HG03442 (cell line): ENCODE data around the gene SNX14.
A peak's percentile ranks its signal among the peaks of the same experiment; 100 is the strongest.
"Not testable (repeated sequence)": the region's sequence is repeated elsewhere in the genome, so short reads cannot be mapped to it uniquely, and the experiment has no call there.

Experiments
- ATAC-seq: cut with Tn5 transposase; IDR thresholded peaks from one replicate; pipeline ENCODE4 v1.9.1; 2021; ENCODE audit warnings: mild to moderate bottlenecking, moderate library complexity; ENCODE audit not compliant: unreplicated experiment

SNX14 gene, protein sequence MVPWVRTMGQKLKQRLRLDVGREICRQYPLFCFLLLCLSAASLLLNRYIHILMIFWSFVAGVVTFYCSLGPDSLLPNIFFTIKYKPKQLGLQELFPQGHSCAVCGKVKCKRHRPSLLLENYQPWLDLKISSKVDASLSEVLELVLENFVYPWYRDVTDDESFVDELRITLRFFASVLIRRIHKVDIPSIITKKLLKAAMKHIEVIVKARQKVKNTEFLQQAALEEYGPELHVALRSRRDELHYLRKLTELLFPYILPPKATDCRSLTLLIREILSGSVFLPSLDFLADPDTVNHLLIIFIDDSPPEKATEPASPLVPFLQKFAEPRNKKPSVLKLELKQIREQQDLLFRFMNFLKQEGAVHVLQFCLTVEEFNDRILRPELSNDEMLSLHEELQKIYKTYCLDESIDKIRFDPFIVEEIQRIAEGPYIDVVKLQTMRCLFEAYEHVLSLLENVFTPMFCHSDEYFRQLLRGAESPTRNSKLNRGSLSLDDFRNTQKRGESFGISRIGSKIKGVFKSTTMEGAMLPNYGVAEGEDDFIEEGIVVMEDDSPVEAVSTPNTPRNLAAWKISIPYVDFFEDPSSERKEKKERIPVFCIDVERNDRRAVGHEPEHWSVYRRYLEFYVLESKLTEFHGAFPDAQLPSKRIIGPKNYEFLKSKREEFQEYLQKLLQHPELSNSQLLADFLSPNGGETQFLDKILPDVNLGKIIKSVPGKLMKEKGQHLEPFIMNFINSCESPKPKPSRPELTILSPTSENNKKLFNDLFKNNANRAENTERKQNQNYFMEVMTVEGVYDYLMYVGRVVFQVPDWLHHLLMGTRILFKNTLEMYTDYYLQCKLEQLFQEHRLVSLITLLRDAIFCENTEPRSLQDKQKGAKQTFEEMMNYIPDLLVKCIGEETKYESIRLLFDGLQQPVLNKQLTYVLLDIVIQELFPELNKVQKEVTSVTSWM

DNA sequence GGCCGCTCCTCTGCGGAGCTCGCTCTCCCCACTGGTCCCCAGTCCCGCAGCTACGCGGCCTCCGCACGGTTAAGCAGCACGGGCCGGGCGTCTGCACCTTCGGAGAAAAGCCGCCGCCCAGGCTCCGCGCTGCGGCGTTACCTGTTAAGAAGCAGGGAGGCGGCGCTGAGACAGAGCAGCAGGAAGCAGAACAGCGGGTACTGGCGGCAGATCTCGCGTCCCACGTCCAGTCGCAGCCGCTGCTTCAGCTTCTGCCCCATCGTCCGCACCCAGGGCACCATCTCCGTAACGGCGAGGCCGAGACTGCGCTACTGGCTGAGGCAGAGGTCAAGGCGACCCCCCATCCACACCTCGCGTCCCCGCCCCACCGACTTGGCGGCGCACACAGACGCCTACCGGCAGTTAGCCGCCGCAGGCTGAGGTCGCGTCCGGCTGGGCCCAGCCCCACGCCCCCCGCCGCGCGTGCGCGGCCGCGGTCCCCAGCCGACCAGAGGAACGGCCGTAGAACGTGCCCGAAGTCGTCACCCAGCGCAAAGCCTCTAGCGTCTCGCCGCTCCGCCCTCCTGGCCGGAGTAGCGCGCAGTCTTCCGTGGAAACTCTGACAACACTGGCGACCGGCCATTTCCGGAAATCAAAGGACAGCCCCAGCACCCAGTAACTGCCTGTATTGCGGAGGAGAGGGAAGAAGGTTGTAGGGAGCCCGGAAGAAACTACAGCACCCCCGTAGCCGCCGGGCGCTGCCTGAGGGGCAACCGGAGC lies at the start of gene SNX14:
SNX14 (minus strand) TSS at position 421 of the 759 bp plus-strand sequence; CDS start at position 281, 140 bp downstream.
- ATAC-seq: peak; percentile 89

DNA sequence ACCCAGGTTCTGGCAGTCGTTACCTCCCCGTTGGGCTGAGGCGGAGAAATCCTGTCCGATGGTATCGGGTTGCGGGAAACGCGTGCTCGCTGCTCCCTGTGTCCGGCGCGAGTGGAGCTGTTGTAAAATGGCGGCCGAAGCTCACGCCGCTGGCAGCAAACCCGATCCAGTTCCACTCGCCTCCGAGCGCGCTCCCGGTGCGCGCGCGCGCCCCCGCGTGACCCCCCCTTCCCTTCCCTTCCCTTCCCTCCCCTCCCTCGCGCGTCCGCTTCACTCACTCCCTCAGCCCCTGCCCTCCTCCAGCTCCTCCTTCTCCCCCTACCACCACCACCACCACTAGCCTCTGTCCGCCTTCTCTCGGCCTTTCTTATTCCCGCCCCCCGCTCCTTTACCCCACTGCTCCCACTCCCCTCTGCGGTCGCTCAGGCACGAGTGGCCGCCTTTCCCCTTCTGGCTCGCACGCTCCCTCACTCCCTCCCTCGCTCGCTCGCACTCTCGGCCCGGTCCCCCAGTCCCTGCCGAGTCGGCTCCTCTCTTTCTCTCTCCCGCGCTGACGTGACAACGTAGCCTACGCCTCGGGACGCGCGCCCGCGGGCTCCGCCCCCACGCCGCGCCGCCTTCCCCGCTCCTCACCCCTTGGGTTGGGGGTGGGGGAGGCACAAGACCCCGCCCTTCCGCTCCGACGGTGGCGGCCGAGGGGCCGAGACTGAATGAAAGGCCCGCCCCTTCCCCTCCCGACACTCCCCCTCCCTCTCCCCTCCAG lies 49.3 kb upstream of the SNX14 start, which contains the start of gene SYNCRIP:
SYNCRIP (minus strand) TSS at position 113 of the 763 bp plus-strand sequence. CDS start 1,447 bp downstream, outside the sequence.
- peak; percentile 69 for ATAC-seq

DNA sequence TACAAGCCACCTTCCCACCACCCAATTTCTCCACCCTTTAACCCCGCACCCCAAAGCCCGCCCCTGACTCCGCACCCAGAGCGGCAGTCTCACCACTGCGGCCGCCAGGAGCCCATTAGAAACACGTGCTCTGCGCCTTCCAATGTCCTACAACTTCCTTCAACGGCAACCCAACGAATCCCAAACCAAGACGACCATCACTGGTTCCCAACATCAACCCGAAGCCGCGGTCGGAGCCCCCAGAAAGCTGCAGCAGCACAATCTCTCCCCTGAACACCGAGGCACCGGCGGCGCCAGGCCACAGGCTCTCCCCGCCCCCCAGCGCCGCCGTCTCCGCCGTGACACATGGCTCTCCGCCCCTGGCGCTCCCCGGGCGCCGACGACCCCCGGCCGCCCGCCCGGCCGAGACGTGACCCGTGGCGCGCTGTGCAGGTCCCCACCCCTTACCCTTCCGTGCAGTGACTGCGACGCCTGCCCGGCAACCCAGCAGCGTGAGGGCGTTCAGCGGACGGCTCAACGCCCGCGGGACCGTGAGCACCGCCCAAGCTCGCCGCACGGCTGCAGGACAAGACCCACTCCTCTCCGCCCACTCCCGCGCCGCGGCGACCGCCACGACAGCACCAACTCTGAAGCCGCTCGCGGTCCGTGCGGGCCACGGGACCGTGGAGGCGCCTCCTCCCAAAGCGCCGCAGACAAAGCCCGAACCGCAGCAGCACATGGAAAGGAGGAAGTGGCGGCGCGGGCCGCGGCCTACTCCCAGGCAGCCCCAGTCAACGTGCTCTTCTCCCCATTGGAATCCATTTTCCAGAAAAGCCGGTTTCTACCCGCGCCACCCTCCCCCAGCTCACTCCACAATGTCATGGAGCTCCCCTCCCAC lies 48.5 kb upstream of the SNX14 start:
- no peak for ATAC-seq

DNA sequence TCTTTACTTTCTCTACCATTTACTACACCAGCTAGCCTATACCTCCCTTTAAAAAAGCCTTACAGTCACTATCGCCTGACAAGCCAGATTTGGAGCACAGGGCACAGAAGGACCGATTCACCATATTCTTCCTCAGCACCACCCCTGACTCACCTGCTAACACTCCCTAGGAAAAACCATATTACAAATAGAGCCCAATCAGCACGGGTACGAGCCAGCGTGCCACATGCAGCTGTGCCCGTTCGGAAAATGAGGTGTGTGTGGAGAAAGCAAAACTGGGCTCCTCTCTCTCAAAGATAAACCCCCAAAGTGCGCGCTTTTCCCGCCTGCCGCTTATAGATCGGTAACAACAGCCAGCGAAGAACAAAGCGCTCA lies 47.9 kb upstream of the SNX14 start:
- no peak for ATAC-seq

DNA sequence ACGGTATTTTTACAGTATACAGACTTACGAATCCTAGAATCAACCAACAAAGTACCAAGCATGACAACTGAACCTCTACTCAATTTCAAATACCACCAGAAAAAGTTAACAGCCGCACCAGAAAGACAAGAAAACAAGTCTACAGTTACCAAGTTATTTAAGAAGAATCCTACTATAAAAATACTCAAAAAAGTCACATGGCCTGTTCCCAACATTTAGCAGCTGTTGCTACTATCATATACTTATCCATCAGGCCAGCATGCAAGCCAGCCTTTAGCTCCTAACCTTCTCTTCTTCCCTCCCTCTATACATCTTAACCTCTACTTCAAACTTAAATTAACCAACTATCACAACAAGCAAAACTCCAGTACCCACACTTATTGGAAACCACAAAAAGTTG lies 47.2 kb upstream of the SNX14 start:
- ATAC-seq: no peak

DNA sequence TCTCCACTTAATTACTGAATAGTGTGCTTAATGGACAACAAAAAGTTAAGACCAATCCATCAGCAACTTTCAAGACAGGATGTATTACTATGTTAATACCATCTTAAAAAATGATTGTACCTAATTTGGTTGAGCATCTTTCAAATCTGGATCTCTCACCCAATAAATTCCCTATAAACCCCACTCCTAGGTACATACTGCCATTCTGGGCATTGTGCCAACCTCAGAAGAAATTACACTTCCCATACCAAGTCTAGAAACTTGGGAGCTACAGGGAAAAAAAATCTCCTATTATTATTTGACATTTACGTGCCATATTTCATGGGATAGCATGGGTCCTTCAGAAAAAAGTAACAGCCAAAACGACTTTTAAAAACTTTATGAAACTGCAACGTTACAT lies 43.9 kb upstream of the SNX14 start:
- no peak for ATAC-seq

DNA sequence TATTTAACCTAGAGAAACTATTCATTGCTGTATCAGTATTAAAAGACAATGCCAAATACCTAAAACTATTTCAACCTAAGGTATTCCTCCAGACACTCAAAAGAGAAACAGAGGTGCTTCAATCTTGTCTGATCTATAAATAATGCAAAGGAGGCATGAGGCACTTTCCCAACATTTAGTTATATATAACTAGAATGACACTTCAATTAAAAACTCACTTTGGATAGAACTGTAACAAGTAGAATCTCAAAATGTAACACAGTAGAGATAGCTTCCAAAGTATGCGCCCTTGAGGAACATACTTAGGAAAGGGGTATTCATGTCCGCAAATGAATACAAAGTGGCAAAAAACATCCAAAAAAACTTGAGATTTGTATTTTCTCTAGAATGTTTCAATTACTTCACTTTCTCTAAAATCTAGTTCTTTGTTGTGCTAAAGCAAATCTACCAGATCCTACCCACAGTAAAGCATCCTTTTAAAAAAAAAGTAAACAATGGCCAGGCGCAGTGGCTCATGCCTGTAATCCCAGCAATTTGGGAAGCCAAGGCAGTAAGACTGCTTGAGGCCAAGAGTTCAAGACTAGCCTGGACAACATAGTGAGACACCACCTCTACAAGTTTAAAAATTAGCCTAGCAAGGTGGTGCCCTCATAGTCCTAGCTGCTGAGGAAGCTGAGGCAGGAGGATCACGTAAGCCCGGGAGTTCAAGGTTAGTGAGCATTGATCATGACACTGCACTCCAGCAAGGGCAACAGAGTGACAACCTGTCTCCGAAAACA lies 38.7 kb upstream of the SNX14 start:
- ATAC-seq: no peak

DNA sequence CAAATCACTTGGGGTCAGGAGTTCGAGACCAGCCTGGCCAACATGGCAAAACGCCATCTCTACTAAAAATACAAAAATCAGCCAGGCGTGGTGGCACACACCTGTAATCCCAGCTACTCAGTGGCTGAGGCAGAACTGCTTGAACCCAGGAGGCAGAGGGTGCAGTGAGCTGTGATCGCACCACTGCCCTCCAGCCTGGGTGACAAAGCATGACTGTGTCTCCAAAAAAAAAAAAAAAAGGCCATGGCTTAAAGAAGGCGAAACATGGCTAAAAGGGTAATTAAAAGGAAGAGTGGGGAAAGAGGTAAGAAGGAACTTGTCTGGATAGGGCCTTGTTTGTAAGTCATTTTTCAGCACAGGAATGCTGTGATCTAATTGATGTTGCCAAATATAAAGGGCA lies 37.5 kb upstream of the SNX14 start:
- not testable (repeated sequence) for ATAC-seq

DNA sequence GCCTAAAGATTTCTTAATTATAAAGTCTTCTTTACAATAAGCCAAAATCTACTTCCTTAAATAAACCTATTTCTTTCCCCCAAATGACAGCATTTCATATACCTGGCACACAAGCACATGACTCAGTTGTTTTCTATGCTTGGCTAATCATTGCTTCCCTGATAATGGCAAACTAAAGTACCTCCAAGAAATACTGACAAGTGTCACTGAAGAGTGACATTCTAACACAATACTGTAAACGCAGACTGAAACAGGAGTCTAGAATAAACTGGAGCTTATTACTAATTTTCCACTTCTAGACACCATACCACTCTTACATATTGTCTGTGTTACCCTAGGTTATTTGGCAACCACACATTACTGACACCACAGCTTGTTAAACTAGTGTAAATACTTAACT lies 34.7 kb upstream of the SNX14 start:
- ATAC-seq: no peak

DNA sequence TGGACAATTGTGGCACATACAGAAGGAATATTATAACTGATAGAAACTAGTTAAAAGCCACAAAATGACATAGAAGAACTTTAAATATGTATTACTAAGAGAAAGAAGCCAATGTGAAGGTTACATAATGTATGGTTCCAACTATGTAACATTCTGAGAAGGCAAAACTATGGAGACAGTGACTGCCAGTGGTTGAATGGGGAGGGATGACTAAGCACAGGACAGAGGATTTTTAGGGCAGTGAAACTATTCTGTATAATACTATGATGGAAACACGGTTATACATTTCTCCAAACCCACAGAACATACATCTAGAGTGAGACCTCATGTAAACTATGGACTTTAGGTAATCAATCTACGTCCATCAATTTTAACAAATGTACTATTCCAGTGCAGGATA lies 26.6 kb upstream of the SNX14 start:
- ATAC-seq: no peak

DNA sequence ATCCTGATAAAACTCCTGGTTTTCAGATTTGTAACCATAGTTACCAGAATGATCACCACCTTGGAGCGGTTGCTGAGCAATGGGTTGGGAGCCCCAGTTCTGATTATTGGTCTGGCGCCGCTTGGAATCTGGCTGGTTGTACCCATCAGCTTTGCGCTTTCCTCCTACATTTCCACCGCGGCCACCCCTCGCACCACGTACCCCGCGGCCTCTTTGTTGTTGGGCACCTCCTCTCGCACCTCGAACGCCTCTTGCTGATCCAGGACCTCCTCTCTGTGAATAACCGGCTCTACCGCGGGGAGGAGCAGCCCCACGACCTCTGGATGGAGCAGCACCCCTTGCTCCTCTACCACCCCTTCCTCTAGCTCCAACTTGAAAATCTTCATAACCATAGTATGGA lies 21.1 kb upstream of the SNX14 start:
- no peak for ATAC-seq

DNA sequence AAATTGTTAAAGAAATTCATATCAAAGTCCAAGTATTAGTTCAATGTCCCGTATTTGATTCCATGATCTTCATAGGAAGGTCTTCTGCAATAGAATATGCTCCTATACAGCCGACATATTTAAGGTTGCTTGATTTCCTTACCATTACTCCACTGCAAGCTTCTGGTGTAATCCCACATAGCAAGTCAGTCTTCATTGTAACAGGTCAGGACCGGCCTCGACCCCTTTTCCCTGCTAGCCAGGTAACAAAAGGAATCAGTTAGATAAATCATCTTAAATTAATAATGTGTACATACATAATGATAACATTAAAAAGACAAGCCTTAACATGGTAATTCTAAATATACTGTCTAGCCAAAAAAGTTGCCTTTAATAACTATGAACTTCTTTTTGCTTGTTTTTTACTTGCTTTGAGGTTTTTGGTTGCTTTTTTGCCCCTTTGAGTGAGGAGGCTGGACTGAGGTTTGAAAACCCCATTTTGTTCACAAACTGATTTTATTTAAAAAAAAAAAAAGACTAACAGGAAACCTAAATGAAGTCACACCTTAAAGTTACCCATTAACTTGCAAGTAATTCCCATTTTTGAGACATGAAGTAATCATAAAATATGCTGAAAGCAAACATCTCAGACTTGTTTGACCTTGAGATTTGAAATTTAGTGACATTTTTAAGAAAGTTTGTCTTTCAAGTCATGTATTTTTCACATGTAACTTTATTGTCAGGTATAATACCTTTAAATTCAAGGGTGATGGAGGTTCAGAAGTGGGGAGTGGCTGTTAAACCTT lies 19.2 kb upstream of the SNX14 start:
- ATAC-seq: no peak

DNA sequence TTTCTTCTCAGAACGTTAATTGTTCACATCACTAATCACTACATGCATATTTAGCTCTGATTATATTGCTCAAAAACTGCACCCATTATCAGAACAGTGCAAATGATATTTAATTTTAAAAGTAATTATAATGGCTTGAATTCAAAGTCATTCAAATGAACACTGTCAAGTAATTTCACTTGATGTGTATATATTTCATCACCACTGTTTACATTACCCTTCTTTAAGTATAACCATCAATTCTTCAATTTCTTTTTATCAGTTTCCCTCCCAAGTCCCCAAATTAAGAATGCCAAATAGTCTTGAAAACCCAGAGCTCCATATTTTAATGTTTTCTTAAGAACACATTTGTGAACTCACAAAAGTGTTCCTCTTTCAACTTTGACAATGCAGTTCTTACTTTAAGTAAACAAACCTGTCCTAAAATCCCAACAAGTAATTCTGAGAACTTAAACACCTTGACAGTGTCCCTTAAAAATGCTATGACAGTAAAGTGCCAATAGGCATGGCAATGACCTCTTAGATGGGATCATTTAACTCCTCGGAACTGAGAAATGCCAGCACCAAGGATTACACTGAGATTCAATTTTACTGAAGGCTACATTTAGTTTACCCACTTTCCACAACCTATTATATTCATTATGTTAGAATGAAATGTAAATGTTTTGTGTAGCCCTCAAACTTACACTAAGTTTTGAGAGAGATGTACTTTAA lies 16.7 kb upstream of the SNX14 start:
- ATAC-seq: no peak

DNA sequence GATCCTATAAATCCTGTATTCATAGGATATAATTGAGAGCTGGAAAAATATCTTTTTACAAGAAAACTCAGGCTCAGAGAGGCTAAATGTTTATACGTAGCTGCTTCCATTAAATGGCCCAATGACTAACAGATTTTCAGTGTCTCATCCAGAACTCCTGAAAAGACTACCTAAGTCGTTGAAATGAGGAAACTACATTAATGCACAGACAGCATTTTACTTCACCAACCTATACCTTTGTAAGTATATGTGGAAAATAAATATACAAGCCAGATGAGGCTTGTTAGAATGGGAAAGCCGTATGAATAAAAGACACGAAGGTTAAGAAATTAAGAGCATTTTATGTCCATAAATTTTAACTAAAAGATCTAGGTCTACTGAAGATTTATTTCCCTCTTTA lies 8.4 kb upstream of the SNX14 start:
- ATAC-seq: no peak

DNA sequence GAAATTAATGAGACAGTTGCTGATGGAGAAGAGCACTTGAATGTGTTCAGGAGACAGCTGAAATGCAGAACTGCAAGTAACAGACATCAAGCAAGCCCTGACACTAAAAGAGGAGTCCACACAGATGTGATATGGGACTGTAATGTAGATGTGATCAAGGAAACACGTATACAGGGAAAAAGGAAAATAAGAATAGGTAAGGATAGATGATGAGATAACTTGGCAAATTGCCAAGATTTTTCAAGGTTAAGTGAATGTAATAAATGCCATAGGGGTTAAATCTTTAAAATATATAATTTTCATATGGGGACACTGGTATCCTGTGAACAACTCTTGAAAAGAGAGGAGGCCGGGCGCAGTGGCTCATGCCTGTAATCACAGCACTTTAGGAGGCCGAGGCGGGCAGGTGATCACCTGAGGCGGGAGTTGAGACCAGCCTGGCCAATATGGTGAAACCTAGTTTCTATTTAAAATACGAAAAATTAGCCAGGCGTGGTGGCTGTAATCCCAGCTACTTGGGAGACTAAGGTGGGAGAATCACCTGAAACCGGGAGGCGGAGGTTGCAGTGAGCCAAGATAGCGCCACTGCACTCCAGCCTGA lies 7.2 kb upstream of the SNX14 start:
- ATAC-seq: no peak

DNA sequence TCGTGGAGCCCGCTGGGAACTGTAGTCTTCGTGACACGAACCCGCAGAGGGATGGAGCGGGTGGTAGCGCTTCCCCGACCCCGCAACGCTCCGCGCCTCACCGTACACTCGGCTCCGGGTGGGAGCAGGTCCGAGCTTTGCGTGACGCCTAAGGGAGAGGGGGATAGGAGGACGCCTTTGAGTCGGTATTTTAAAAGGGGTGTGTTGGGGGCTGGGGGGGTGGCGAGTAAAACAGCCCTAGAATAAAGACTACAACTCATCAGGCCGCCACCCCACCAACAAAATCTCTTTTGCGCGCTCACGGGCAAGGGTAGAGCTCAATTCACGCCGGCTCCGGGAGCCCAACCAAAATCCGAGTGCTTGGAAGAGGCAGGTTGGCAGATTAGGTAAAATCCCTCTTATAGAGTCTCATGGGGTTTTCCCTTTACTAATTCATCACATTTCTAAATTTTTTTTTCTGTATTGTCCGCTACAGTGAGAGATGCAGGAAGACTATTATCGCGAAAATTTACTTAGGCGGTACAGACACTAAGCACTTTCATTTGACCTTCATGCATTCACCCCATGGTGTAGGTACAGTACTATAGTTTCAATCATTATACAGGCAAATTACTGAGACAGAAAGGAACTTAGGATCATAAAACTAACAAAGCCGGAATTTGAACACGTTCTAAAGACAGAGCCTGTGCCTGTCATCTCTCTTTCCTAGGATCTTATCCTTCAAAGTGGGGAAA lies 706 bp upstream of the SNX14 start:
- peak; percentile 5 for ATAC-seq
